RWPE1 (cell line): ENCODE data around the gene EML4.
"Not testable (repeated sequence)": the region's sequence is repeated elsewhere in the genome, so short reads cannot be mapped to it uniquely, and the experiment has no call there.

Experiments
- CTCF ChIA-PET: fragments of 350-600 bp; sonication (Branson Sonifier 250); formaldehyde crosslinking; extraction: SDS; loops from one replicate; lab custom pipeline; 2021; lab: Yijun Ruan, JAX
- POLR2A ChIA-PET: fragments of 400-600 bp; formaldehyde crosslinking; extraction: SDS; loops from one replicate; lab custom pipeline; 2020; ENCODE audit warnings: antibody characterized with exemption; ENCODE audit not compliant: low non-redundant PET; lab: Yijun Ruan, JAX
- DNase-seq: peaks from one replicate; pipeline ENCODE4 v3.0.0; 2012; ENCODE audit warnings: low spot score
- H3K27ac ChIP-seq: fragments of 450-650 bp; 2 replicates; pipeline ENCODE4 v1.5.1; 2017
- TF ChIP-seq, protein P1 (sequence below): fragments of 450-650 bp; conservative IDR thresholded peaks from 2 replicates; pipeline ENCODE4 v1.5.1; 2017; ENCODE audit warnings: low read depth, mild to moderate bottlenecking

Gene EML4, protein sequence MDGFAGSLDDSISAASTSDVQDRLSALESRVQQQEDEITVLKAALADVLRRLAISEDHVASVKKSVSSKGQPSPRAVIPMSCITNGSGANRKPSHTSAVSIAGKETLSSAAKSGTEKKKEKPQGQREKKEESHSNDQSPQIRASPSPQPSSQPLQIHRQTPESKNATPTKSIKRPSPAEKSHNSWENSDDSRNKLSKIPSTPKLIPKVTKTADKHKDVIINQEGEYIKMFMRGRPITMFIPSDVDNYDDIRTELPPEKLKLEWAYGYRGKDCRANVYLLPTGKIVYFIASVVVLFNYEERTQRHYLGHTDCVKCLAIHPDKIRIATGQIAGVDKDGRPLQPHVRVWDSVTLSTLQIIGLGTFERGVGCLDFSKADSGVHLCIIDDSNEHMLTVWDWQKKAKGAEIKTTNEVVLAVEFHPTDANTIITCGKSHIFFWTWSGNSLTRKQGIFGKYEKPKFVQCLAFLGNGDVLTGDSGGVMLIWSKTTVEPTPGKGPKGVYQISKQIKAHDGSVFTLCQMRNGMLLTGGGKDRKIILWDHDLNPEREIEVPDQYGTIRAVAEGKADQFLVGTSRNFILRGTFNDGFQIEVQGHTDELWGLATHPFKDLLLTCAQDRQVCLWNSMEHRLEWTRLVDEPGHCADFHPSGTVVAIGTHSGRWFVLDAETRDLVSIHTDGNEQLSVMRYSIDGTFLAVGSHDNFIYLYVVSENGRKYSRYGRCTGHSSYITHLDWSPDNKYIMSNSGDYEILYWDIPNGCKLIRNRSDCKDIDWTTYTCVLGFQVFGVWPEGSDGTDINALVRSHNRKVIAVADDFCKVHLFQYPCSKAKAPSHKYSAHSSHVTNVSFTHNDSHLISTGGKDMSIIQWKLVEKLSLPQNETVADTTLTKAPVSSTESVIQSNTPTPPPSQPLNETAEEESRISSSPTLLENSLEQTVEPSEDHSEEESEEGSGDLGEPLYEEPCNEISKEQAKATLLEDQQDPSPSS

DNA sequence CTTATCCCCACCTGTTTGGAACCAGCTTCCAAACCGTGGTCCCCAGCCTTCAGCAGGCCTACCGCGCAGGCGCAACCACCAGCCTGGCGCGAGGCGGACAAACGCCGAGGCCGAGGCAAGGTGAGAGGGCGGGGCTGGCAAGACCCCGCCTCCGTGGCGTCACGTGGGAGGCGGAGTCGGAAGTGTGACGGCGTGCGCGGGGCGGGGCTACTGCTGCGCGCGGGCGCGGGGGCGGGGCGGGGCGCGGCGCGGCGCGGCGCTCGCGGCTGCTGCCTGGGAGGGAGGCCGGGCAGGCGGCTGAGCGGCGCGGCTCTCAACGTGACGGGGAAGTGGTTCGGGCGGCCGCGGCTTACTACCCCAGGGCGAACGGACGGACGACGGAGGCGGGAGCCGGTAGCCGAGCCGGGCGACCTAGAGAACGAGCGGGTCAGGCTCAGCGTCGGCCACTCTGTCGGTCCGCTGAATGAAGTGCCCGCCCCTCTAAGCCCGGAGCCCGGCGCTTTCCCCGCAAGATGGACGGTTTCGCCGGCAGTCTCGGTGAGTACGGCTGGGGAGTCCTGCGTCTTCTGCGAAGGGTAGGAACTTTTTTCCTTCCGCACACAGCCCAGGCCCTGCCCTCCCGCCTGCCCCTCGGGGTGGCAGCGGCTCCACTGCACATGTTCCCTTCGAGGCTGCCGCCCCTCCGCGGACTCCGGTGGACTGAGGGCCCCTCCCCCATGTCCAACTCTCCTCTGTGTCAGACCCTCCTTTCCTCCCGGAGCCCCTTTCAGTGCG lies at the start of gene EML4:
Gene EML4, plus strand, starts transcription at position 254 of the 774 bp plus-strand sequence. Its CDS starts 259 bp downstream, at position 513.
- TF ChIP-seq, protein P1, sequence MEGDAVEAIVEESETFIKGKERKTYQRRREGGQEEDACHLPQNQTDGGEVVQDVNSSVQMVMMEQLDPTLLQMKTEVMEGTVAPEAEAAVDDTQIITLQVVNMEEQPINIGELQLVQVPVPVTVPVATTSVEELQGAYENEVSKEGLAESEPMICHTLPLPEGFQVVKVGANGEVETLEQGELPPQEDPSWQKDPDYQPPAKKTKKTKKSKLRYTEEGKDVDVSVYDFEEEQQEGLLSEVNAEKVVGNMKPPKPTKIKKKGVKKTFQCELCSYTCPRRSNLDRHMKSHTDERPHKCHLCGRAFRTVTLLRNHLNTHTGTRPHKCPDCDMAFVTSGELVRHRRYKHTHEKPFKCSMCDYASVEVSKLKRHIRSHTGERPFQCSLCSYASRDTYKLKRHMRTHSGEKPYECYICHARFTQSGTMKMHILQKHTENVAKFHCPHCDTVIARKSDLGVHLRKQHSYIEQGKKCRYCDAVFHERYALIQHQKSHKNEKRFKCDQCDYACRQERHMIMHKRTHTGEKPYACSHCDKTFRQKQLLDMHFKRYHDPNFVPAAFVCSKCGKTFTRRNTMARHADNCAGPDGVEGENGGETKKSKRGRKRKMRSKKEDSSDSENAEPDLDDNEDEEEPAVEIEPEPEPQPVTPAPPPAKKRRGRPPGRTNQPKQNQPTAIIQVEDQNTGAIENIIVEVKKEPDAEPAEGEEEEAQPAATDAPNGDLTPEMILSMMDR, result no peak
- peak within 1 kb of the TSS; percentile 71 for H3K27ac ChIP-seq
- CTCF ChIA-PET, result no interaction called here
- POLR2A ChIA-PET, result no interaction called here
- DNase-seq, result peak; percentile 89

- DNase-seq, result no peak
- POLR2A ChIA-PET, result no interaction called here
- CTCF ChIA-PET, result no interaction called here
- TF ChIP-seq, protein P1, result no peak
- H3K27ac ChIP-seq, result no peak overlapping the region
Observed at GRCh38 chr2:42123426-42123825, 45.7 kb upstream of the EML4 start.

DNA sequence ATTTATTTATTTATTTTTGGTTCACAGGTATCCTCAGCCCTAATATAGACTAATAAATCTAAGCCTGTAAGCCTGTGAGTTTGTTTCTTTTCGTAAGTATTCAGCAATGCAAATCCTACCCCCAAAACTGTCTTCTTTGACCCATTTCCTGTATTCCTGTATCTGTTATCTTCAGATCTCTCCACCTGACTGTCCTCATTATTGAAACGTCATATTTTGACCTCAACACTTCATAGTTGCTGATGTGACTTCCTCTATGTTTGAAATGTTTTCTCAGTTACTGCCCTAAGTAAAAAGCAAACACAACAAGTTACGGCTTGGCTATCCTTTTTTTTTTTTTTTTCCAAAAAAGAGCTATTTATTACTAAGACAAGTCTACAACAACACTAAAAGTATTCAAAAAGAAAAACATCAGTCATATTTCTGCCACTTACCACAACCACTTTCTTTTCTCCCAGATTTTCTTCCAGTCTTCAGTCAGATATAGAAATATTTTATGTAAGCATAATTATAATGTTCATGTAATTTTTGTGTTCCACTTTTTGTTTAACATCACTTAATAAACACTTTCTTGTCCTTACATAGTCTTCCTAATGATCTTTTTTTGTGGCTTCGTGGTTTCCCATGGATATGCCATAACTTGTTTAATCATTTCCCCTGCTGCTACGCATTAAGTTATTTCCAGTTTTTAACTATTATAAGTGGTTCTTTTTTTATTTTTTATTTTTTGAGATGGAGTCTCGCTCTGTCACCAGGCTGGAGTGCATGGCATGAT lies 45.0 kb upstream of the EML4 start:
- CTCF ChIA-PET, result interaction anchor here (0.9 kb wide), 1 partner anchor 29 kb away, joined by 4 read pairs; no protein-coding TSS in a partner anchor
- TF ChIP-seq, protein P1, result no peak
- POLR2A ChIA-PET, result no interaction called here
- DNase-seq, result no peak
- peak overlapping the region; percentile 31; the same call in 1 of the 2 replicates for H3K27ac ChIP-seq

GRCh38 chr2:42125841-42126594 lies 43.1 kb upstream of the EML4 start:
- ChIA-PET CTCF (interaction anchor here (0.7 kb wide), 1 partner anchor 275 kb away, joined by 3 read pairs; no protein-coding TSS in a partner anchor), POLR2A (no interaction called here)
- TF ChIP-seq, protein P1, result no peak
- peak overlapping the region; percentile 50 for H3K27ac ChIP-seq
- no peak for DNase-seq

- peak overlapping the region; percentile 76 for H3K27ac ChIP-seq
- CTCF ChIA-PET, DNase-seq, POLR2A ChIA-PET: not testable (repeated sequence)
Observed at GRCh38 chr2:42126873-42127272, 42.3 kb upstream of the EML4 start.
